ENCODE results near the gene PMEPA1. TPM values are rescaled to one million over a fixed set of nuclear protein-coding genes. Genes with fewer than 3 reads are reported as not detected.

PMEPA1 gene
- total RNA-seq, 1 donor from 2014 or later: 61.3 TPM

- TF ChIP-seq CTCF (IDR thresholded peaks at IDR 0.05; ENCODE audit: unreplicated experiment): no peak
- Mint-ChIP-seq H3K36me3 (ENCODE audit: low read depth, unreplicated experiment) (peaks cover 13% of the 10 kb centered on the region), H3K27me3 (ENCODE audit: unreplicated experiment) (peaks cover 7% of the 10 kb centered on the region), H3K9me3 (ENCODE audit: unreplicated experiment) (no peaks in the 10 kb centered on the region), H3K27ac (ENCODE audit: unreplicated experiment) (no peak overlapping the region), H3K4me1 (ENCODE audit: unreplicated experiment) (peaks cover 13% of the 10 kb centered on the region), H3K4me3 (ENCODE audit: unreplicated experiment) (no peak overlapping the region)
- no peak for DNase-seq (ENCODE audit: low spot score)
These were observed 43.5 kb downstream of the PMEPA1 start for GRCh38 chr20:57666106-57666833.

- no peaks in the 10 kb centered on the region for H3K9me3 Mint-ChIP-seq (ENCODE audit: unreplicated experiment)
- peaks cover 8% of the 10 kb centered on the region for H3K27me3 Mint-ChIP-seq (ENCODE audit: unreplicated experiment)
- TF ChIP-seq CTCF (IDR thresholded peaks at IDR 0.05; ENCODE audit: unreplicated experiment): no peak
- H3K27ac Mint-ChIP-seq (ENCODE audit: unreplicated experiment): no peak overlapping the region
- DNase-seq (ENCODE audit: low spot score): no peak
- no peak overlapping the region for H3K4me3 Mint-ChIP-seq (ENCODE audit: unreplicated experiment)
- peaks cover 16% of the 10 kb centered on the region for H3K36me3 Mint-ChIP-seq (ENCODE audit: low read depth, unreplicated experiment)
- peaks cover 17% of the 10 kb centered on the region for H3K4me1 Mint-ChIP-seq (ENCODE audit: unreplicated experiment)
These were observed 44.2 kb downstream of the PMEPA1 start for GRCh38 chr20:57665589-57665971.

- Mint-ChIP-seq H3K4me3 (ENCODE audit: unreplicated experiment) (no peak overlapping the region), H3K9me3 (ENCODE audit: unreplicated experiment) (no peaks in the 10 kb centered on the region), H3K27ac (ENCODE audit: unreplicated experiment) (no peak overlapping the region), H3K36me3 (ENCODE audit: low read depth, unreplicated experiment) (peaks cover 20% of the 10 kb centered on the region), H3K4me1 (ENCODE audit: unreplicated experiment) (peaks cover 19% of the 10 kb centered on the region), H3K27me3 (ENCODE audit: unreplicated experiment) (peaks cover 9% of the 10 kb centered on the region)
- DNase-seq (ENCODE audit: low spot score): no peak
- no peak for TF ChIP-seq CTCF (IDR thresholded peaks at IDR 0.05; ENCODE audit: unreplicated experiment)
These were observed 44.8 kb downstream of the PMEPA1 start for GRCh38 chr20:57664924-57665588.

- Mint-ChIP-seq H3K4me3 (ENCODE audit: unreplicated experiment) (no peak overlapping the region), H3K9me3 (ENCODE audit: unreplicated experiment) (no peaks in the 10 kb centered on the region), H3K36me3 (ENCODE audit: low read depth, unreplicated experiment) (peaks cover 22% of the 10 kb centered on the region), H3K27ac (ENCODE audit: unreplicated experiment) (no peak overlapping the region), H3K27me3 (ENCODE audit: unreplicated experiment) (peaks cover 9% of the 10 kb centered on the region), H3K4me1 (ENCODE audit: unreplicated experiment) (peaks cover 22% of the 10 kb centered on the region)
- no peak for TF ChIP-seq CTCF (IDR thresholded peaks at IDR 0.05; ENCODE audit: unreplicated experiment)
- DNase-seq (ENCODE audit: low spot score): no peak
These were observed 45.3 kb downstream of the PMEPA1 start for GRCh38 chr20:57664476-57664875.
